A549 (cell line): Measurements from ENCODE around the gene IRF4. TPM values are rescaled to one million over a fixed set of nuclear protein-coding genes. Genes with fewer than 3 reads are reported as not detected.

ENCODE experiments used
- ATAC-seq, 2 experiments: fragments of 200-7000 bp in 1 of 2; fragments of >200 bp in 1 of 2; cut with Nextera tagmentation in 1 of 2; cut with Tn5 transposase in 1 of 2; 3 replicates each; pipeline versions ENCODE4 v1.8.0 to v1.9.1; 2018 to 2020; ENCODE audit warnings: mild to moderate bottlenecking in 1 of 2, moderate library complexity in 1 of 2
- CTCF ChIA-PET: fragments of 300-600 bp; sonication (Branson Sonifier 250); formaldehyde crosslinking; extraction: SDS; loops from one replicate; lab custom pipeline; 2021; ENCODE audit warnings: antibody characterized with exemption, inconsistent platforms; lab: Yijun Ruan, JAX
- POLR2A ChIA-PET: fragments of 350-600 bp; formaldehyde crosslinking; extraction: SDS; loops from one replicate; lab custom pipeline; 2021; ENCODE audit warnings: antibody characterized with exemption, inconsistent platforms; lab: Yijun Ruan, JAX
- DNase-seq, 2 experiments: peaks; one replicate each; pipeline versions ENCODE4 v3.0.0 to v3.0.0-alpha.2; 2011 to 2016; ENCODE audit warnings: low read depth in 1 of 2, low spot score in 1 of 2
- FAIRE-seq: peaks from 2 replicates; lab custom pipeline; 2011; peaks lifted over from hg19 to GRCh38; lab: Jason Lieb, UNC
- H3K27ac ChIP-seq, 2 experiments: fragments of >200 bp; sonication (Bioruptor Twin); formaldehyde crosslinking; 3 replicates each; pipeline ENCODE4 v1.5.1; 2016 to 2017
- H3K4me1 ChIP-seq: fragments of >200 bp; sonication (Bioruptor Twin); formaldehyde crosslinking; 3 replicates; pipeline ENCODE4 v1.6.1; 2016
- H3K4me2 ChIP-seq: fragments of >200 bp; sonication (Bioruptor Twin); formaldehyde crosslinking; 3 replicates; pipeline ENCODE4 v1.6.1; 2016
- H3K4me3 ChIP-seq: fragments of >200 bp; sonication (Bioruptor Twin); formaldehyde crosslinking; 3 replicates; pipeline ENCODE4 v1.5.1; 2016
- H3K9me3 ChIP-seq: fragments of >200 bp; sonication (Bioruptor Twin); formaldehyde crosslinking; 3 replicates; pipeline ENCODE4 v1.6.1; 2016
- BHLHE40 ChIP-seq: IDR thresholded peaks from 2 replicates; pipeline ENCODE4 v1.6.1; 2012; ENCODE audit warnings: low read depth, low read length, inconsistent platforms
- CEBPB ChIP-seq, 2 experiments: fragments of >200 bp in 1 of 2; sonication (Bioruptor Twin) in 1 of 2; formaldehyde crosslinking in 1 of 2; IDR thresholded peaks; 2 replicates each; pipeline ENCODE4 v1.6.1; 2012 to 2016
- CHD2 ChIP-seq: fragments of 150-350 bp; IDR thresholded peaks from 2 replicates; pipeline ENCODE4 v1.6.1; 2014; ENCODE audit warnings: low read length; ENCODE audit not compliant: partially characterized antibody
- CHD4 ChIP-seq: fragments of 200-600 bp; sonication (generic); IDR thresholded peaks from 2 replicates; pipeline ENCODE4 v1.6.1; 2016; ENCODE audit warnings: antibody characterized with exemption, mild to moderate bottlenecking, borderline replicate concordance
- ESRRA ChIP-seq: fragments of 150-350 bp; IDR thresholded peaks from 2 replicates; pipeline ENCODE4 v1.6.1; 2014; ENCODE audit warnings: mild to moderate bottlenecking, low read length, borderline replicate concordance
- FOSB ChIP-seq: fragments of 250-450 bp; sonication (Bioruptor Pico); IDR thresholded peaks from 2 replicates; pipeline ENCODE4 v1.5.0; 2020; ENCODE audit warnings: mild to moderate bottlenecking, moderate library complexity
- FOXS1 ChIP-seq: fragments of 250-450 bp; sonication (Bioruptor Pico); IDR thresholded peaks from 2 replicates; pipeline ENCODE4 v1.5.0; 2020; ENCODE audit warnings: mild to moderate bottlenecking, moderate library complexity
- HDAC2 ChIP-seq: fragments of 200-600 bp; sonication (generic); IDR thresholded peaks from 2 replicates; pipeline ENCODE4 v1.6.1; 2016
- HEYL ChIP-seq: fragments of 250-450 bp; sonication (Bioruptor Pico); IDR thresholded peaks from 2 replicates; pipeline ENCODE4 v1.8.0; 2021; ENCODE audit warnings: mild to moderate bottlenecking, moderate library complexity
- KDM1A ChIP-seq: fragments of 200-600 bp; sonication (generic); IDR thresholded peaks from 2 replicates; pipeline ENCODE4 v1.6.1; 2016; ENCODE audit warnings: low read depth, mild to moderate bottlenecking
- KDM5A ChIP-seq: fragments of 200-600 bp; sonication (generic); IDR thresholded peaks from 2 replicates; pipeline ENCODE4 v1.6.1; 2016; ENCODE audit warnings: antibody characterized with exemption, mild to moderate bottlenecking
- MAFK ChIP-seq: fragments of 450-650 bp; IDR thresholded peaks from 2 replicates; pipeline ENCODE4 v1.6.1; 2014; ENCODE audit not compliant: partially characterized antibody
- MAZ ChIP-seq: fragments of 150-350 bp; IDR thresholded peaks from 2 replicates; pipeline ENCODE4 v1.6.1; 2014; ENCODE audit warnings: antibody characterized with exemption, low read depth, low read length, borderline replicate concordance
- NR3C1 ChIP-seq: fragments of >200 bp; sonication (Bioruptor Twin); formaldehyde crosslinking; IDR thresholded peaks from 3 replicates; pipeline ENCODE4 v1.6.1; 2017
- POLR2A ChIP-seq: IDR thresholded peaks from 2 replicates; pipeline ENCODE4 v1.6.1; 2012; ENCODE audit warnings: mild to moderate bottlenecking, low read length
- RARB ChIP-seq: fragments of 250-450 bp; sonication (Bioruptor Pico); IDR thresholded peaks from 2 replicates; pipeline ENCODE4 v1.8.0; 2021; ENCODE audit warnings: mild to moderate bottlenecking, moderate library complexity
- RFX5 ChIP-seq: fragments of 450-650 bp; IDR thresholded peaks from 2 replicates; pipeline ENCODE4 v1.7.1; 2014; ENCODE audit warnings: antibody characterized with exemption, mild to moderate bottlenecking, moderate library complexity
- RNF2 ChIP-seq: fragments of 200-600 bp; sonication (generic); IDR thresholded peaks from 2 replicates; pipeline ENCODE4 v1.6.1; 2016; ENCODE audit warnings: low read depth, mild to moderate bottlenecking, antibody characterized with exemption, moderate library complexity, borderline replicate concordance
- TFCP2L1 ChIP-seq: fragments of 250-450 bp; sonication (Bioruptor Pico); IDR thresholded peaks from 2 replicates; pipeline ENCODE4 v1.5.0; 2021; ENCODE audit warnings: mild to moderate bottlenecking
- TP53 ChIP-seq: fragments of 250-450 bp; sonication (Bioruptor Pico); IDR thresholded peaks from 2 replicates; pipeline ENCODE4 v1.5.0; 2021; ENCODE audit warnings: mild to moderate bottlenecking, moderate library complexity
- ZC3H11A ChIP-seq: fragments of 450-650 bp; IDR thresholded peaks from 2 replicates; pipeline ENCODE4 v1.6.1; 2014; ENCODE audit warnings: antibody characterized with exemption, mild to moderate bottlenecking
- WGBS: methylation state at CpG from one replicate; pipeline ENCODE4 v1.1.6; 2017; ENCODE audit errors: missing lambda C conversion rate; 5-methylcytosine and 5-hydroxymethylcytosine counted together
- polyA plus RNA-seq, 4 experiments: library from polyadenylated mRNA; depleted of rRNA in 3 of 4; stranded (reverse); fragments of >200 nt; fragmentation: RNase III in 1 of 4; extraction: RNeasy Plus Mini Kit Qiagen cat#74134 plus additional on column Dnase treatment in 1 of 4; gene quantifications; 2 replicates in 3 of 4; 3 replicates in 1 of 4; pipeline ENCODE4 v1.2.3, GENCODE V29; 2011 to 2017
- TF ChIP-seq, protein P1 (sequence below): IDR thresholded peaks from 2 replicates; pipeline ENCODE4 v1.6.1; 2012
- TF ChIP-seq, protein P2 (sequence below): fragments of >200 bp; sonication (Bioruptor Twin); formaldehyde crosslinking; IDR thresholded peaks from 2 replicates; pipeline ENCODE4 v1.6.1; 2016
- TF ChIP-seq, protein P3 (sequence below): fragments of 250-450 bp; sonication (Bioruptor Pico); IDR thresholded peaks from 2 replicates; pipeline ENCODE4 v1.5.0; 2020; ENCODE audit warnings: low read depth, mild to moderate bottlenecking, moderate library complexity
- TF ChIP-seq, protein P4 (sequence below): fragments of 450-650 bp; IDR thresholded peaks from 2 replicates; pipeline ENCODE4 v1.6.1; 2014; ENCODE audit warnings: antibody characterized with exemption
- TF ChIP-seq, protein P5 (sequence below): fragments of 250-450 bp; sonication (Bioruptor Pico); IDR thresholded peaks from 2 replicates; pipeline ENCODE4 v1.5.0; 2021; ENCODE audit warnings: mild to moderate bottlenecking, moderate library complexity, borderline replicate concordance

IRF4 gene
- polyA plus RNA-seq, 2 of the 4 experiments (the other 2 are of a cell fraction), result 0.03 TPM

DNA sequence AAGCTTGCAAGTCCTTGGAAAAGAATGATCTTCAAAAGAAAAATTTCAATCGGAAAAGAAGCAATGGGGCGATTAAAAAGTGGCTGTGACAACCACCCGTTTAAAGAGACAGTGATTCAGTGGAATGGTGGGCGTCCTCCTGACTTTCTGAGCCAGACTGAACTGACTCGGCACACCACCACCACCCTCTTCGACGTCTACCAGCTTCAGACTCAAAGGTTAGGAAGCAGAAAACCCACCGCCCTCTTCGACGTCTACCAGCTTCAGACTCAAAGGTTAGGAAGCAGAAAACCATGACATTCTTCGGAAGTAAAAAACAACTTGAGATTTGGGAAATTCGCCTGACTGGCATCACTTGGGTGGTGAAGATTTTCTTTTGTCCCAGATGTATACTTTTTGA lies 28.3 kb upstream of the IRF4 start (continued):
- no peak for TF ChIP-seq HEYL

DNA sequence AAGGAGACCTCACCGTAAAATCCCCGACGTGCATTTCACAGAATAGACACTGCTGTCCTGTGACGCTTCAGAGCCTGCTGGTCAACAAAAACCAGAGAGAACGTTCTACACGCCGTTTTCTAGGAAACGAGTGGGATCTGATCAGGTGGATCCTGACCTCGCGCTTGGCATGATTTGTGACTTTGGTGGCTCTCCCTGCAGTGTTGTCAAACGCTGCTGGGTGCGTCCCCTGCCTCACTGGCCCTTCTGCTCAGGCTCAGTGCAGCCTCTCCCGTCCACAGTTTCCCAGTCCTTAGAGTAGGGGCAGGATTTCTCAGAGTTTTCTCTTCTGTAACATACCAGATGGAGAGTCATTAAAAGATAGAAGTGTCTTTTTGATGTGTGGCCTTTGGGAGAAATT lies 27.6 kb upstream of the IRF4 start:
- Histone ChIP-seq H3K4me1 (no peaks in the 10 kb centered on the region), H3K4me3 (no peak overlapping the region), H3K9me3 (peaks cover 2% of the 10 kb centered on the region; the same call in 1 of the 3 replicates), H3K4me2 (no peak overlapping the region), H3K27ac (no peak overlapping the region)
- FAIRE-seq (no peak), DNase-seq (peak in 1 of 2 experiments; percentile 5), ATAC-seq (no peak)
- WGBS, result 78% methylated on average over 13 of the region's 13 CpGs
- ChIA-PET CTCF (interaction anchor here (0.6 to 1.1 kb wide), 3 partner anchors 9 to 141 kb away, joined by 3 to 5 read pairs (median 3); no protein-coding TSS in a partner anchor), POLR2A (no interaction called here)
- TF ChIP-seq ESRRA (no peak), TFCP2L1 (CRISPR knock-in tag) (no peak), RARB (CRISPR knock-in tag) (no peak), BHLHE40 (no peak), NR3C1 (no peak), POLR2A (no peak), KDM5A (no peak), ZC3H11A (no peak), KDM1A (no peak), MAZ (no peak), CEBPB (IDR thresholded peaks at IDR 0.05) (no peak), CHD2 (no peak), RNF2 (no peak), FOXS1 (CRISPR knock-in tag) (no peak), HDAC2 (no peak), CHD4 (no peak)
- TF ChIP-seq, protein P1, sequence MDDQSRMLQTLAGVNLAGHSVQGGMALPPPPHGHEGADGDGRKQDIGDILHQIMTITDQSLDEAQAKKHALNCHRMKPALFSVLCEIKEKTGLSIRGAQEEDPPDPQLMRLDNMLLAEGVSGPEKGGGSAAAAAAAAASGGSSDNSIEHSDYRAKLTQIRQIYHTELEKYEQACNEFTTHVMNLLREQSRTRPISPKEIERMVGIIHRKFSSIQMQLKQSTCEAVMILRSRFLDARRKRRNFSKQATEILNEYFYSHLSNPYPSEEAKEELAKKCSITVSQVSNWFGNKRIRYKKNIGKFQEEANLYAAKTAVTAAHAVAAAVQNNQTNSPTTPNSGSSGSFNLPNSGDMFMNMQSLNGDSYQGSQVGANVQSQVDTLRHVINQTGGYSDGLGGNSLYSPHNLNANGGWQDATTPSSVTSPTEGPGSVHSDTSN, result no peak
- TF ChIP-seq, protein P2, sequence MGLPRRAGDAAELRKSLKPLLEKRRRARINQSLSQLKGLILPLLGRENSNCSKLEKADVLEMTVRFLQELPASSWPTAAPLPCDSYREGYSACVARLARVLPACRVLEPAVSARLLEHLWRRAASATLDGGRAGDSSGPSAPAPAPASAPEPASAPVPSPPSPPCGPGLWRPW, result no peak
- TF ChIP-seq, protein P3, sequence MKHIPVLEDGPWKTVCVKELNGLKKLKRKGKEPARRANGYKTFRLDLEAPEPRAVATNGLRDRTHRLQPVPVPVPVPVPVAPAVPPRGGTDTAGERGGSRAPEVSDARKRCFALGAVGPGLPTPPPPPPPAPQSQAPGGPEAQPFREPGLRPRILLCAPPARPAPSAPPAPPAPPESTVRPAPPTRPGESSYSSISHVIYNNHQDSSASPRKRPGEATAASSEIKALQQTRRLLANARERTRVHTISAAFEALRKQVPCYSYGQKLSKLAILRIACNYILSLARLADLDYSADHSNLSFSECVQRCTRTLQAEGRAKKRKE (CRISPR knock-in tag), result no peak

DNA sequence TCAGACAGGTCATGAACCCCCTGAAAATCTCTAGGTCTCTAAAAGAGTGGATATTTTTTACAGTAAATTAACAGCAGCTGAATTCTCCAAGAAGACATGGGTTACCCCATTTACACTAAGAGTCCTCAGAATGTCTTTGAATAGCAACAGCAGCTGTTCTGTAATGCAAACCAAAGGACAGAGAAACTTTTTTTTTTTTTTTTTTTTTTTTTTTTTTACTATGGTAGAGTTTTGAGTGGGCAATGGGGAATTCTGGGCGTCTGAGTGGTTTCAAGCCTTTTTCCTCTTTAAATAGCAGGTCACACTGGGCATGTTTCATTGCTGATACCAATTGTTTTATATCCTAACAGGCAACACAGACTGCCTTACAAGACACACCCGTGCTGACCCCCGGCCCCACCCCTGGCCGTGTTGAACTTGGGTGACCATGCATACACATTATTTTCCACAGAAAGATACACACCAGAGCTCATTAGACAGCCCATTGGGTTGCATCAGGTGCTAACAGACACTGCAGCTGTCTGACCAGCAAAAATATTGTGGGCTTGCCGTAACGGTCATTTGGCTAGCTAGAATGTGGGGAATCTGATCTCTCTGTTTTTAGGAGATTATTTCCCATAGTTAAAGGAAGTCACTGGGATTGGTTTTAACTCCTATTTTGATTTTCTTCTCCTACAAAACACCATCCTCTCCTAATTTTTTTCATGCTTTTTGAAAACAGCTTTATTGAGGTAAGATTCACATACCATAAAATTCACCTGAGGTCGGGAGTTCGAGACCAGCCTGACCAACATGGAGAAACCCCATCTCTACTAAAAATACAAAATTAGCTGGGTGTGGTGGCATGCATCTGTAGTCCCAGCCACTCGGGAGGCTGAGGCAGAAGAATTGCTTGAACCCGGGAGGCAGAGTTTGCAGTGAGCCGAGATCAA lies 26.7 kb upstream of the IRF4 start:
- ATAC-seq, result no peak
- H3K9me3 ChIP-seq, result peaks cover 2% of the 10 kb centered on the region; the same call in 1 of the 3 replicates

More for the DNA sequence above, 26.7 kb upstream of the IRF4 start:
- Histone ChIP-seq H3K27ac (no peak overlapping the region), H3K4me3 (no peak overlapping the region), H3K4me1 (no peaks in the 10 kb centered on the region), H3K4me2 (no peak overlapping the region)
- DNase-seq, result no peak
- POLR2A ChIA-PET, result no interaction called here
- TF ChIP-seq KDM5A (no peak), FOXS1 (CRISPR knock-in tag) (no peak), TP53 (no peak), FOSB (CRISPR knock-in tag) (no peak), RFX5 (no peak), MAFK (no peak)
- TF ChIP-seq, protein P4, sequence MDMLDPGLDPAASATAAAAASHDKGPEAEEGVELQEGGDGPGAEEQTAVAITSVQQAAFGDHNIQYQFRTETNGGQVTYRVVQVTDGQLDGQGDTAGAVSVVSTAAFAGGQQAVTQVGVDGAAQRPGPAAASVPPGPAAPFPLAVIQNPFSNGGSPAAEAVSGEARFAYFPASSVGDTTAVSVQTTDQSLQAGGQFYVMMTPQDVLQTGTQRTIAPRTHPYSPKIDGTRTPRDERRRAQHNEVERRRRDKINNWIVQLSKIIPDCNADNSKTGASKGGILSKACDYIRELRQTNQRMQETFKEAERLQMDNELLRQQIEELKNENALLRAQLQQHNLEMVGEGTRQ, result no peak
- TF ChIP-seq, protein P5, sequence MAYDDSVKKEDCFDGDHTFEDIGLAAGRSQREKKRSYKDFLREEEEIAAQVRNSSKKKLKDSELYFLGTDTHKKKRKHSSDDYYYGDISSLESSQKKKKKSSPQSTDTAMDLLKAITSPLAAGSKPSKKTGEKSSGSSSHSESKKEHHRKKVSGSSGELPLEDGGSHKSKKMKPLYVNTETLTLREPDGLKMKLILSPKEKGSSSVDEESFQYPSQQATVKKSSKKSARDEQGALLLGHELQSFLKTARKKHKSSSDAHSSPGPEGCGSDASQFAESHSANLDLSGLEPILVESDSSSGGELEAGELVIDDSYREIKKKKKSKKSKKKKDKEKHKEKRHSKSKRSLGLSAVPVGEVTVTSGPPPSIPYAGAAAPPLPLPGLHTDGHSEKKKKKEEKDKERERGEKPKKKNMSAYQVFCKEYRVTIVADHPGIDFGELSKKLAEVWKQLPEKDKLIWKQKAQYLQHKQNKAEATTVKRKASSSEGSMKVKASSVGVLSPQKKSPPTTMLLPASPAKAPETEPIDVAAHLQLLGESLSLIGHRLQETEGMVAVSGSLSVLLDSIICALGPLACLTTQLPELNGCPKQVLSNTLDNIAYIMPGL, result no peak
- no peak for FAIRE-seq
- 64% methylated on average over 8 of the region's 11 CpGs for WGBS
- CTCF ChIA-PET, result interaction anchor here (0.6 kb wide), 2 partner anchors 8 to 48 kb away, joined by 3 to 5 read pairs; no protein-coding TSS in a partner anchor
